ENCODE data around the gene ETFB. TPM values are rescaled to one million over a fixed set of nuclear protein-coding genes. Genes with fewer than 3 reads are reported as not detected.

ETFB gene
- total and polyA plus RNA-seq, 9 of the 15 experiments (the other 6 are each of a cell fraction or from before 2014, with no cell fraction given), result 18.1 to 143 (median 96.1) TPM

GRCh38 chr19:51367255-51367564, 1.0 kb upstream of the ETFB start:
- H3K4me1 ChIP-seq (replicated peaks in 1 of 2; ENCODE audit: control insufficient read depth in 2 of 2, insufficient read depth in 2 of 2, low read length in 2 of 2), result peaks cover 28 to 52% of the 10 kb centered on the region in 2 experiments
- in situ Hi-C loops (cut with MboI), result no loop called here
- peak overlapping the region; percentile 95 for H3K4me2 ChIP-seq (ENCODE audit: insufficient read depth, low read length)
- FAIRE-seq (no peak), ATAC-seq (no peak), DNase-seq (ENCODE audit: extremely low read depth in 1 of 4, low spot score in 3 of 4) (no peak)
- WGBS (ENCODE audit: insufficient coverage, low coverage, missing lambda C conversion rate), result 0% methylated on average over 9 of the region's 15 CpGs
- H2AFZ ChIP-seq (ENCODE audit: low read depth, low read length), result no peak overlapping the region
- H3K27me3 ChIP-seq (ENCODE audit: control insufficient read depth in 2 of 2, insufficient read depth in 2 of 2, low read length in 2 of 2), result no peaks in the 10 kb centered on the region
- H3K27ac ChIP-seq (ENCODE audit: extremely low read depth, low read depth, low read length), result peak overlapping the region; percentile 85
- no peaks in the 10 kb centered on the region for H3K36me3 ChIP-seq (ENCODE audit: control insufficient read depth, insufficient read depth, low read length)
- no peaks in the 10 kb centered on the region for H3K9me3 ChIP-seq (replicated peaks; ENCODE audit: control insufficient read depth, insufficient read depth, low read depth, low read length)
- H4K20me1 ChIP-seq (replicated peaks; ENCODE audit: control insufficient read depth, insufficient read depth, low read length), result no peaks in the 10 kb centered on the region
- H3K4me3 ChIP-seq, result peak overlapping the region; percentile 75
- intact Hi-C loops (cut with micrococcal nuclease), result loop anchor here (1.0 kb wide), 1 partner anchor 23 kb away; the partner anchor contains the start of gene C19orf84
- H3K79me2 ChIP-seq (ENCODE audit: control insufficient read depth, insufficient read depth, low read length), result peaks cover 57% of the 10 kb centered on the region
- BruUV-seq (replicated peaks), result no TSS peak
- H3K9me1 ChIP-seq (ENCODE audit: control insufficient read depth, insufficient read depth, low read length), result no peaks in the 10 kb centered on the region
- ChIA-PET POLR2A (interaction anchor here (0.7 to 1.5 kb wide), 10 partner anchors 10 to 41 kb away, joined by 3 to 11 read pairs (median 6); no protein-coding TSS in a partner anchor), CTCF (ENCODE audit: low intra/inter-chr PET ratio) (no interaction called here)
- peak overlapping the region; percentile 93 for H3K9ac ChIP-seq (ENCODE audit: insufficient read depth in 1 of 2, low read depth in 2 of 2, low read length in 2 of 2)
- 0 out of 2 replicates have a peak, but pooled peaks have one; percentile 12 for TF ChIP-seq PML (IDR thresholded peaks at IDR 0.05; ENCODE audit: low read length)
- no peak for TF ChIP-seq RAD21 (CRISPR knock-in tag; conservative IDR thresholded peaks at IDR 0.05 in 1 of 2, IDR thresholded peaks at IDR 0.05 in 1 of 2)
- peak; percentile 63 for TF ChIP-seq TAF1 (IDR thresholded peaks at IDR 0.05; ENCODE audit: control insufficient read depth, extremely low read depth, insufficient read depth, low read length, severe bottlenecking)
- TF ChIP-seq ZNF445 (CRISPR knock-in tag; IDR thresholded peaks at IDR 0.05; ENCODE audit: low read depth), result no peak
- no peak for TF ChIP-seq ZNF77 (CRISPR knock-in tag; IDR thresholded peaks at IDR 0.05)
- no peak for TF ChIP-seq ZNF140 (CRISPR knock-in tag; IDR thresholded peaks at IDR 0.05)
- TF ChIP-seq LEF1 (IDR thresholded peaks at IDR 0.05), result no peak
- TF ChIP-seq ARID4B (CRISPR knock-in tag; IDR thresholded peaks at IDR 0.05), result no peak
- TF ChIP-seq ZNF398 (CRISPR knock-in tag; IDR thresholded peaks at IDR 0.05), result no peak
- TF ChIP-seq NONO (IDR thresholded peaks at IDR 0.05; ENCODE audit: low read depth in 2 of 2, low read length in 1 of 2), result no peak
- peak; percentile 80 for TF ChIP-seq TBP (optimal IDR thresholded peaks at IDR 0.05; ENCODE audit: low read depth, low read length)
- peak; percentile 63; the same call in 1 of the 2 replicates for TF ChIP-seq POLR2A (conservative IDR thresholded peaks at IDR 0.05)
- 0 out of 2 replicates have a peak, but pooled peaks have one; percentile 56 for TF ChIP-seq MBD2 (IDR thresholded peaks at IDR 0.05; ENCODE audit: borderline replicate concordance, low read depth)
- TF ChIP-seq, protein P1, sequence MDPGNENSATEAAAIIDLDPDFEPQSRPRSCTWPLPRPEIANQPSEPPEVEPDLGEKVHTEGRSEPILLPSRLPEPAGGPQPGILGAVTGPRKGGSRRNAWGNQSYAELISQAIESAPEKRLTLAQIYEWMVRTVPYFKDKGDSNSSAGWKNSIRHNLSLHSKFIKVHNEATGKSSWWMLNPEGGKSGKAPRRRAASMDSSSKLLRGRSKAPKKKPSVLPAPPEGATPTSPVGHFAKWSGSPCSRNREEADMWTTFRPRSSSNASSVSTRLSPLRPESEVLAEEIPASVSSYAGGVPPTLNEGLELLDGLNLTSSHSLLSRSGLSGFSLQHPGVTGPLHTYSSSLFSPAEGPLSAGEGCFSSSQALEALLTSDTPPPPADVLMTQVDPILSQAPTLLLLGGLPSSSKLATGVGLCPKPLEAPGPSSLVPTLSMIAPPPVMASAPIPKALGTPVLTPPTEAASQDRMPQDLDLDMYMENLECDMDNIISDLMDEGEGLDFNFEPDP (CRISPR knock-in tag; IDR thresholded peaks at IDR 0.05), result no peak
- TF ChIP-seq ZBTB7A (IDR thresholded peaks at IDR 0.05; ENCODE audit: borderline replicate concordance, control insufficient read depth, low read depth, low read length), result 0 out of 2 replicates have a peak, but pooled peaks have one; percentile 34
- TF ChIP-seq SRSF7 (optimal IDR thresholded peaks at IDR 0.05; ENCODE audit: low read depth, low read length), result no peak

All from K562 (cell line).